Parathyroid adenoma (tissue), 2 donors: Measurements from ENCODE around the gene TP73.

Experiments
- H2AFZ ChIP-seq: fragments of 300-600 bp; sonication (generic); one replicate; pipeline ENCODE4 v1.7.0; 2017; ENCODE audit warnings: antibody characterized with exemption, mild to moderate bottlenecking
- H3K27ac ChIP-seq: fragments of 300-600 bp; sonication (generic); one replicate; pipeline ENCODE4 v1.7.0; 2017
- H3K27me3 ChIP-seq: fragments of 300-600 bp; sonication (generic); one replicate; pipeline ENCODE4 v1.7.0; 2017; ENCODE audit warnings: low read length; ENCODE audit not compliant: control insufficient read depth, insufficient read depth
- H3K36me3 ChIP-seq: fragments of 300-600 bp; sonication (generic); one replicate; pipeline ENCODE4 v1.7.0; 2017; ENCODE audit warnings: low read length; ENCODE audit not compliant: control insufficient read depth, insufficient read depth
- H3K4me1 ChIP-seq: fragments of 300-600 bp; sonication (generic); one replicate; pipeline ENCODE4 v1.7.0; 2017; ENCODE audit warnings: control low read depth
- H3K4me2 ChIP-seq: fragments of 300-600 bp; sonication (generic); one replicate; pipeline ENCODE4 v1.7.0; 2017; ENCODE audit warnings: low read length
- H3K4me3 ChIP-seq: fragments of 300-600 bp; sonication (generic); one replicate; pipeline ENCODE4 v1.7.0; 2017; ENCODE audit warnings: low read depth, low read length
- H3K79me2 ChIP-seq: fragments of 300-600 bp; sonication (generic); one replicate; pipeline ENCODE4 v1.7.0; 2017; ENCODE audit warnings: control low read depth
- H3K9ac ChIP-seq: fragments of 300-600 bp; sonication (generic); one replicate; pipeline ENCODE4 v1.7.0; 2017; ENCODE audit warnings: mild to moderate bottlenecking
- H3K9me3 ChIP-seq: fragments of 300-600 bp; sonication (generic); one replicate; pipeline ENCODE4 v1.7.0; 2017; ENCODE audit warnings: low read length; ENCODE audit not compliant: control insufficient read depth
- CTCF ChIP-seq: fragments of 300-600 bp; sonication (generic); IDR thresholded peaks from one replicate; pipeline ENCODE4 v1.7.0; 2017; ENCODE audit warnings: antibody characterized with exemption, mild to moderate bottlenecking
- donor health status: primary hyperparathyroidism.

Gene TP73

GRCh38 chr1:3675436-3675835 is 23.1 kb downstream of the TP73 start:
- no peaks in the 10 kb centered on the region for H3K27me3 ChIP-seq
- no peak overlapping the region for H3K27ac ChIP-seq
- no peaks in the 10 kb centered on the region for H3K9me3 ChIP-seq
- no peaks in the 10 kb centered on the region for H3K79me2 ChIP-seq
- H3K4me1 ChIP-seq: no peaks in the 10 kb centered on the region
- H3K36me3 ChIP-seq: no peaks in the 10 kb centered on the region
- no peak overlapping the region for H2AFZ ChIP-seq
- TF ChIP-seq CTCF: no peak
- H3K4me3 ChIP-seq: no peak overlapping the region
- H3K4me2 ChIP-seq: no peak overlapping the region
- no peak overlapping the region for H3K9ac ChIP-seq

- no peak overlapping the region for H3K4me3 ChIP-seq
- no peaks in the 10 kb centered on the region for H3K9me3 ChIP-seq
- H3K4me2 ChIP-seq: no peak overlapping the region
- no peak overlapping the region for H2AFZ ChIP-seq
- H3K79me2 ChIP-seq: no peaks in the 10 kb centered on the region
- H3K4me1 ChIP-seq: no peaks in the 10 kb centered on the region
- no peak overlapping the region for H3K27ac ChIP-seq
- TF ChIP-seq CTCF: no peak
- no peaks in the 10 kb centered on the region for H3K36me3 ChIP-seq
- H3K27me3 ChIP-seq: no peaks in the 10 kb centered on the region
- H3K9ac ChIP-seq: no peak overlapping the region
Observed at GRCh38 chr1:3676581-3677470, 24.5 kb downstream of the TP73 start.

GRCh38 chr1:3677484-3677883 is 25.2 kb downstream of the TP73 start:
- Histone ChIP-seq H3K9ac (no peak overlapping the region), H2AFZ (no peak overlapping the region), H3K27me3 (no peaks in the 10 kb centered on the region), H3K79me2 (no peaks in the 10 kb centered on the region), H3K36me3 (no peaks in the 10 kb centered on the region), H3K4me1 (no peaks in the 10 kb centered on the region), H3K4me2 (no peak overlapping the region), H3K9me3 (no peaks in the 10 kb centered on the region), H3K4me3 (no peak overlapping the region), H3K27ac (no peak overlapping the region)
- TF ChIP-seq CTCF: no peak

GRCh38 chr1:3678361-3679097 is 26.2 kb downstream of the TP73 start:
- H3K9ac ChIP-seq: no peak overlapping the region
- H3K4me2 ChIP-seq: no peak overlapping the region
- no peak for TF ChIP-seq CTCF
- H3K36me3 ChIP-seq: no peaks in the 10 kb centered on the region
- H3K4me1 ChIP-seq: no peaks in the 10 kb centered on the region
- H3K9me3 ChIP-seq: no peaks in the 10 kb centered on the region
- no peak overlapping the region for H3K27ac ChIP-seq
- no peak overlapping the region for H3K4me3 ChIP-seq
- no peak overlapping the region for H2AFZ ChIP-seq
- no peaks in the 10 kb centered on the region for H3K27me3 ChIP-seq
- H3K79me2 ChIP-seq: no peaks in the 10 kb centered on the region
